PC-3 (cell line): ENCODE measurements around the gene KCNK6. TPM values are rescaled to one million over a fixed set of nuclear protein-coding genes. Genes with fewer than 3 reads are reported as not detected.
A peak's percentile ranks its signal among the peaks of the same experiment; 100 is the strongest.
"Not testable (repeated sequence)": the region's sequence is repeated elsewhere in the genome, so short reads cannot be mapped to it uniquely, and the experiment has no call there.

ENCODE experiments used
- ATAC-seq: fragments of 200-7000 bp; cut with Tn5 transposase; 2 replicates; pipeline ENCODE4 v1.9.1; 2020; ENCODE audit warnings: mild to moderate bottlenecking, moderate library complexity
- BruUV-seq: library from RNA; stranded (reverse); fragments of 400-500 nt; replicated peaks from 2 replicates; lab custom pipeline; 2021; lab: Mats Ljungman, UMichigan
- CTCF ChIA-PET: fragments of 300-600 bp; sonication (Branson Sonifier 250); formaldehyde crosslinking; loops from one replicate; lab custom pipeline; 2022; ENCODE audit warnings: antibody characterized with exemption; lab: Charles Lee
- POLR2A ChIA-PET: fragments of 300-600 bp; sonication (Branson Sonifier 250); formaldehyde crosslinking; loops from one replicate; lab custom pipeline; 2022; ENCODE audit warnings: antibody characterized with exemption; ENCODE audit not compliant: unreplicated experiment; lab: Charles Lee
- DNase-seq: peaks from one replicate; pipeline ENCODE4 v3.0.0-alpha.2; 2015
- H2AFZ ChIP-seq: fragments of 300-600 bp; sonication (generic); 2 replicates; pipeline ENCODE4 v1.6.0; 2016; ENCODE audit warnings: antibody characterized with exemption, low read length
- H3F3A ChIP-seq: fragments of 300-600 bp; sonication (generic); one replicate; pipeline ENCODE4 v1.6.0; 2017; ENCODE audit warnings: antibody characterized with exemption, low read length, control low read depth, mild to moderate bottlenecking; ENCODE audit not compliant: unreplicated experiment
- H3K27ac ChIP-seq: fragments of 300-600 bp; sonication (generic); 2 replicates; pipeline ENCODE4 v1.5.1; 2016; ENCODE audit warnings: mild to moderate bottlenecking, low read length
- H3K27me3 ChIP-seq: fragments of 300-600 bp; sonication (generic); 2 replicates; pipeline ENCODE4 v1.6.1; 2016; ENCODE audit warnings: low read length, mixed read lengths
- H3K36me3 ChIP-seq: fragments of 300-600 bp; sonication (generic); 2 replicates; pipeline ENCODE4 v1.6.1; 2016; ENCODE audit warnings: low read depth, mixed run types, low read length, mixed read lengths
- H3K4me1 ChIP-seq: fragments of 300-600 bp; sonication (generic); 2 replicates; pipeline ENCODE4 v1.5.1; 2016; ENCODE audit warnings: low read length; ENCODE audit not compliant: insufficient read depth
- H3K4me2 ChIP-seq: fragments of 300-600 bp; sonication (generic); 2 replicates; pipeline ENCODE4 v1.6.0; 2016; ENCODE audit warnings: low read length
- H3K4me3 ChIP-seq: fragments of 300-600 bp; sonication (generic); 2 replicates; pipeline ENCODE4 v1.5.1; 2016; ENCODE audit warnings: mild to moderate bottlenecking, low read length, mixed read lengths
- H3K79me2 ChIP-seq: fragments of 300-600 bp; sonication (generic); 2 replicates; pipeline ENCODE4 v1.6.1; 2017; ENCODE audit warnings: low read length, mixed read lengths
- H3K9ac ChIP-seq: fragments of 300-600 bp; sonication (generic); 2 replicates; pipeline ENCODE4 v1.6.0; 2016; ENCODE audit warnings: mild to moderate bottlenecking, low read length
- H3K9me2 ChIP-seq: fragments of 300-600 bp; sonication (generic); replicated peaks from 2 replicates; pipeline ENCODE4 v1.6.1; 2016; ENCODE audit warnings: mixed run types, low read length, mixed read lengths
- H3K9me3 ChIP-seq: fragments of 300-600 bp; sonication (generic); 2 replicates; pipeline ENCODE4 v1.6.1; 2016; ENCODE audit warnings: low read length, mixed read lengths
- H4K20me1 ChIP-seq: fragments of 300-600 bp; sonication (generic); 2 replicates; pipeline ENCODE4 v1.6.1; 2016; ENCODE audit warnings: low read length, mixed read lengths
- CTCF ChIP-seq: fragments of 300-600 bp; sonication (generic); conservative IDR thresholded peaks from 2 replicates; pipeline ENCODE4 v1.5.1; 2017; ENCODE audit warnings: antibody characterized with exemption, low read depth, mild to moderate bottlenecking, low read length
- EZH2 ChIP-seq: fragments of 300-600 bp; sonication (generic); IDR thresholded peaks from one replicate; pipeline ENCODE4 v1.6.1; 2017; ENCODE audit warnings: antibody characterized with exemption, mild to moderate bottlenecking, low read length; ENCODE audit not compliant: unreplicated experiment
- EZH2phosphoT487 ChIP-seq: fragments of 300-600 bp; sonication (generic); IDR thresholded peaks from 2 replicates; pipeline ENCODE4 v1.6.1; 2018; ENCODE audit warnings: mild to moderate bottlenecking, antibody characterized with exemption, low read length, borderline replicate concordance
- intact Hi-C: fragments of 100-400 bp; cut with micrococcal nuclease; formaldehyde crosslinking; loops from 2 replicates; pipeline ENCODE4 v1.9.0; 2023
- total RNA-seq: library from RNA; depleted of rRNA; stranded (reverse); fragments of >200 nt; gene quantifications from 2 replicates; pipeline ENCODE4 v1.2.3, GENCODE V29; 2014

KCNK6 gene
- total RNA-seq, 1 experiment from 2014 or later = 3.3 TPM

GRCh38 chr19:38336638-38337359 lies 17.2 kb downstream of the KCNK6 start:
- H3K4me3 ChIP-seq = peak overlapping the region; percentile 91
- H3K27ac ChIP-seq = peak overlapping the region; percentile 64
- no peaks in the 10 kb centered on the region for H3K9me2 ChIP-seq
- DNase-seq = peak; percentile 91
- H3K4me1 ChIP-seq = peaks cover 4% of the 10 kb centered on the region; the same call in 1 of the 2 replicates
- peak overlapping the region; percentile 72 for H3K9ac ChIP-seq
- H3K79me2 ChIP-seq = no peaks in the 10 kb centered on the region
- H3F3A ChIP-seq = no peaks in the 10 kb centered on the region
- no peaks in the 10 kb centered on the region for H4K20me1 ChIP-seq
- TF ChIP-seq EZH2 (no peak), CTCF (no peak), EZH2phosphoT487 (no peak)
- CTCF ChIA-PET = interaction anchor here (0.8 kb wide), 1 partner anchor 37 kb away, joined by 3 read pairs; the partner anchor contains the start of gene PSMD8
- POLR2A ChIA-PET = interaction anchor here (0.6 kb wide), 1 partner anchor 353 kb away, joined by 3 read pairs; no protein-coding TSS in a partner anchor
- H3K27me3 ChIP-seq = no peaks in the 10 kb centered on the region
- H3K4me2 ChIP-seq = peak overlapping the region; percentile 98
- no peaks in the 10 kb centered on the region for H3K36me3 ChIP-seq
- peak overlapping the region; percentile 96 for H2AFZ ChIP-seq
- H3K9me3 ChIP-seq = no peaks in the 10 kb centered on the region
- no TSS peak for BruUV-seq
- intact Hi-C loops = loop anchor here (5.0 kb wide), 1 partner anchor 51 kb away; the partner anchor contains the start of genes GGN and SPRED3
- peak; percentile 65 for ATAC-seq

GRCh38 chr19:38337360-38337653 lies 17.7 kb downstream of the KCNK6 start:
- TSS peak; percentile 60 for BruUV-seq
- no peaks in the 10 kb centered on the region for H3K36me3 ChIP-seq

GRCh38 chr19:38339011-38339410 lies 19.4 kb downstream of the KCNK6 start:
- CTCF ChIA-PET, POLR2A ChIA-PET: not testable (repeated sequence)
- intact Hi-C loops = loop anchor here (5.0 kb wide), 1 partner anchor 48 kb away; the partner anchor contains the start of genes GGN and SPRED3

More at GRCh38 chr19:38337360-38337653, 17.7 kb downstream of the KCNK6 start:
- Histone ChIP-seq H3K9ac (0 out of 2 replicates have a peak overlapping the region, but pooled peaks have one; percentile 27), H3K4me1 (peaks cover 4% of the 10 kb centered on the region; the same call in 1 of the 2 replicates), H4K20me1 (no peaks in the 10 kb centered on the region), H3K4me2 (peak overlapping the region; percentile 98), H3K4me3 (peak overlapping the region; percentile 91), H3K9me2 (no peaks in the 10 kb centered on the region), H3F3A (no peaks in the 10 kb centered on the region), H3K27ac (no peak overlapping the region), H2AFZ (peak overlapping the region; percentile 96), H3K9me3 (no peaks in the 10 kb centered on the region), H3K27me3 (no peaks in the 10 kb centered on the region), H3K79me2 (no peaks in the 10 kb centered on the region)
- POLR2A ChIA-PET = interaction anchor here (0.6 kb wide), 1 partner anchor 353 kb away, joined by 3 read pairs; no protein-coding TSS in a partner anchor
- no peak for TF ChIP-seq EZH2phosphoT487
- no peak for TF ChIP-seq CTCF
- no peak for TF ChIP-seq EZH2
- ATAC-seq (no peak), DNase-seq (no peak)
- intact Hi-C loops = loop anchor here (5.0 kb wide), 1 partner anchor 50 kb away; the partner anchor contains the start of genes GGN and SPRED3
- CTCF ChIA-PET = interaction anchor here (0.8 kb wide), 1 partner anchor 37 kb away, joined by 3 read pairs; the partner anchor contains the start of gene PSMD8

More at GRCh38 chr19:38339011-38339410, 19.4 kb downstream of the KCNK6 start:
- H3K9me2 ChIP-seq, H3K27ac ChIP-seq, H3K4me1 ChIP-seq, H3K79me2 ChIP-seq, H3K9me3 ChIP-seq, H2AFZ ChIP-seq, H3K4me3 ChIP-seq, DNase-seq, H3F3A ChIP-seq, H3K9ac ChIP-seq, ATAC-seq, H3K36me3 ChIP-seq, H3K27me3 ChIP-seq, H4K20me1 ChIP-seq, BruUV-seq, H3K4me2 ChIP-seq: not testable (repeated sequence)
